ENCODE data around the gene DGAT2.

Gene DGAT2

DNA sequence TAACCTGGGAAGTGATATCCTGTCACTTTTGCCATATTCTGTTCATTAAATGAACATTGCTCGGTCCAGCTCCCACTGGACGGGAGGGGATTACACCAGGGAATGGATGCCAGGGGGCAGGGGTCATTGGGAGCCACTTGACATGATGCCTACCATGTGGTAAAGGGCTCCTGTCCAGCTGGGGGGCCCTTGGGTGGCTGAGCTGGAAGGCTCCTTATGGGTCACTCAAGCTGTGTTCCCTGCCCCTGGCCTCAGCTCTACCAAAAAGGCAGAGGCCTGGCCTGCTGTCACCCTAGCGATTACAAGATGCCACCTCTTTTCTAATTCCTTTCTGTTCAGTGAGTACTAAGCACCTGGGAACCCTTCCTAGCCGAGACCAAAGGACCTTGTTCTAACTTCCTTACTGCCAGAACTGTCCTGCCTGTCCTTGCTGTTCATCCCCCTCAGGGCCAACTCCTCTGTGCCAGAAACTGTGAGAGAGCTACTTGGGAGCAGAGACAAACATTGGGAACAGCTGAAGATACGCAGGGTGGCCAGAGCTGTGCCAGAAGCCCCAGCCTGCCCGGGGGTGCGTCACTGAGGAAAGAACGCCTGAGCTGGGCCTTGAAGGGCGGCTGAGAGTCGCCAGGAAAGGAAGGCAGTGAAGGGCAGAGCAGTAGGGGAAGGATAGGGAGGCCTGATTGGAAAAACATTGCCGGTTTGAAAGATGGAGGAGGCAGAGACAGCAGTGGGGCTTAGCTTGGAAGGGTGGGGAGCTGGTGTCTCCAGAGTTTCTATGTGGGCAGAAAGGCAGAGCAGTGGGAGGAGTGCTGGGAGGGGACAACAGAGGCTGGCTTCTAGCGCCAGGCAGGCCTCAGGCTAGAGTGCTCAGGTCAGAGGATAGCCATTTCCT lies 33.7 kb downstream of the DGAT2 start:
- no peak for ATAC-seq

- ATAC-seq = peak; percentile 75 to 78
Measured at GRCh38 chr11:75802913-75803820, 34.6 kb downstream of the DGAT2 start.

DNA sequence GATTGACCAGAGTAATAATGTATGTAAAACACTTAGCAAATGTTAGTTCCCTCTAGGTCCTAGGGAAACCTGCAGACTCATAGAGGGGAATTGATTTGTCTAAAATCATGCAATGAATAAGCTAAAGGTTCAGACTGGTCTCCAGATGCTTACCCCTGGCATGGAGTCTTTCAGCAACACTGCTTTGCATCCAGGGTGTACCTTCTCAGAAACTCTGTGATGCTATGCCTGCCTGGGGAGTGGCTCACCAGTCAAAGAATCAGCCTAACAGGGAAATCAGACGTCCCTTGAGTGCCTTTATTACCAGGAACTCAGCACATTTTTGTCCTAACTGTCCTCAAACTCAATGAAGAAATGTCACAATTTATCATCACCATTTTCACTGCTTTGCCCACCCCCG lies 40.5 kb downstream of the DGAT2 start:
- no peak for ATAC-seq

DNA sequence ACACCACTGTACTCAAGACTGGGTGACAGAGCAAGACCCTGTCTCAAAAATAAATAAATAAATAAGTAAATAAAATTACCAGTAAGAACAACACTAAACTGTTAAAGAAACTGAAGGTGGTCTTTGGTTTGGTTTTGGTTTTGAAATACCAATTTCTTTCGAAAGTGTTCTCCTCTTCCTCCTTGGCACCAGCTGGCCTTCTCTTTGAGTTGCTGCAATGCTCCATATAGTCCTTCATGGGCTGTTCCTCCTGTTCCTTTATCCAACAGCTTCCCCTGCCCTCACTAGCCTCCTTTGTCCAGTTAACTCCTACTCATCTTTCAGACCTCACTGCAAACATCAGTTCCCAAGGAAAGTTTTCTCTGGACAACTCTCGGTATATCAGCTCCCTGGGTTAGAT lies 41.4 kb downstream of the DGAT2 start:
- ATAC-seq = no peak

DNA sequence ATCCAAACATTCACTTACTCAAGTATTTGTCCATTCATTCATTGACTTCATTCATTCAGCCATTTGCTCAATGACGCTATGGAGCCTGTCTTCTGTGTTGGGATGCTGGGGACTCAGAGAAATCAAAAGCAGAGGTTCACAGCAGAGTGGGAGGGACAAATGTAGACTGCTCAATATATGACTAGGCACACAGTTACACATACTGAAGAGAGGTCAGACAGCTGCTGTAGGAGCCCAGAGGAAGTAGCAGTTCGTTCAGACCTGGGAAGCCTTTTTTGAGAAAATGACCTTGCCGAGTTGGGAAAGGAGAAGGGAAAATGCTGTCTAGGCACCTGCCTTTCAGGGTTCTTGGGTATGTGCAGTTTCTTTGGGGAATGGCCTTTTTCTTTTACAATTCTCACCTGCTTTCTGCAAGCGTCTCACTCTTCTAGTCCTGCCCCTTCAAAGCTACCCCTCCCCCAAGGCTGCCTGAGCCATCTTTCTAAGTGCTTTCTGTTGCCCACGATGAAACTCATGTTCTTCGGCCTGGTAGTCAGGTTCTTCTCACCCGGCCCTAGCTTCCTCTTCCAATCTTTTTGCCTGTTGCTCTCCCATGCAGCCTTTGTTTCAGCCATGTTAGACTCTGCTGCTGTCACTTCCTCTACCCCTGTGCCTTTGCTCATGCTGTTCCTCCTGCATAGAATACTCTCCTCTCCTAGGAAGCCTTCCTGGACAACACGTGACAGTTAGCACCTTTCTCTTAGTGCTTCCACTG lies 42.2 kb downstream of the DGAT2 start:
- no peak for ATAC-seq

DNA sequence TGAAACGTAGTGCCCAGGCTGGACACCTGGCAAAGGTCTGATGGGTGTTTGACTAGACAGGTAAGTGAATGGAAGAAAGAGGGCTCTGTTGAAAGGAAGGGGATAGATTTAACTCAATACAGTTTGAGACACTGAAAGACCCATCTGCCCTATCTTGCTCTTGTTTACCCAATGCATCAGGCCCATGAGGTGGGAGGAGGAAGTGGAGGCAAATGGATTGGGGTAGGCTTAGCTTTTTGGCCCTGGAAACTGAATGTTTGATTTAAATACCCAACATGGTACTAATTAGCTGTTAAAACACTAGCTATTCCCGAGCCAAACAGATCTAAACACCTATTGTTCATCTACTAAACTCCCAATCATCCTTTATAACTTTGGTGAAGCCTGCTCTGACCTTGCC lies 42.9 kb downstream of the DGAT2 start:
- ATAC-seq = no peak

- ATAC-seq = no peak
Measured at GRCh38 chr11:75812542-75813040, 44.0 kb downstream of the DGAT2 start.

DNA sequence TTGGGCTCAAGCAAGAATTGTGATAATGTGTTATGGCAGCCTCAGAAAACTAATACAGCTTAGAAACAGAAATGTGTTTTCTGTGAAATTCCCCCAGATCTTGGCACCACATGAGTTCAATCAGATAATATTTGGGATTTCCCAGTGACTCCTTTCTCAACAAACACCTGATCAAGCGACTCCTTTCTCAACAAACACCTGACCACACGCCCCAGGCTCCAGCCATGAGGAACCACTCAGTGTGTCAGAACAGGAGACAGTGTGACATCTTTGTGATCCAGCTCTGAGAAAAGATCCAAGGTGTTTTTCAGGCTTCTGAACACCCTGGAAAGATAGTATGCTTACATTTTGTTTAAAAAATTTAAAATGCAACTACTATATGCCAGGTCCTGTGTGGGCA lies 44.5 kb downstream of the DGAT2 start:
- no peak for ATAC-seq

- no peak for ATAC-seq
Measured at GRCh38 chr11:75813622-75814039, 45.1 kb downstream of the DGAT2 start.

DNA sequence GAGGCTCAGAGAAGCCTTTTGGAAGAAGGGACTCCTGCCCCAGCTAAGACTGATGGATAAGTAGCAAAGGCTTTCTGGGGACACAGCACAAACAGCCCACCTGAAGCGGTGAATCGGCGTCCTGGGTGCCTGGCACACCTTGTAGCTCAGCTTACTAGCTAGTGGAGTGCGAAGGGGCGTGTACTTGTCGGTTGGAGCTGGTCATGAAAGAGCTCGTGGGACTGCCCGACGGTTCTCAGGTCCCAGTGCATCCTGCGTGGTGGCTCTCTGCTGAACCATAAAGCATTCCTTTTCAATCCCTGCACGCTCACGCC lies 45.7 kb downstream of the DGAT2 start:
- peak; percentile 25 to 30 for ATAC-seq

DNA sequence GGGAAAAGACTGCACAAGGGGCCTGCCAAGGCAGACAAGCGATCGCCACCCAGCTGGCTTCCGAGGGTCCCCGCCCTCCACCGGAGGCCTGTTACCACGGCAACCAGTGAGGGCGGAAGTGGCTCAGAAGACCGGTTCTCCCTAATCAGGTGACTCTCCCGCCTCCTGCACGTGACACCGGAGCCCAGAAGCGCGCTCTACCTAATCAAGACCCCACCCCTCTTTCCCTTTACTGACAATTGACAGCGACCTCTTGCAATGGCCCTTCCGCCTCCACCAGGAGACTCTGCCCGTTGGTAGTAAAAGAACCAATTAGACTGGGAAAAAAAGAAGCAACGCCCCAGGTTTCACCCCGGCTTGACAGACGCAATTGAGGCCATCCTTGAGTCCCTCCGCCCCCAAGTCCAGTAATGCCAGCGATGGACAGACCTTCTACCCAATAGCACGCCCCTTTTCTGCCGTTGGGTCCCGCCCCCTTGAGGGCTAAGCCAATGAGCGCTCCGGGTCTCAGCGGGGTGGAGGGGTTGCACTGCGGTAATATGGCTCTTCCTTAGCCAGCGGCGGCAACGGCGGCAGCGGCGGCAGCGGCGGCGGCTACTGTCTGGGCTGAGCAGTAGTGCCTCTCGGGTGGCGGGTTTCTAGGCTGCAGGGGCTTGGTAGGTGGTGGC lies 46.2 kb downstream of the DGAT2 start, which contains the start of gene UVRAG:
TSS of gene UVRAG (plus strand) at position 534 of the 668 bp plus-strand sequence. CDS start 198 bp downstream, outside the sequence.
- peak; percentile 92 to 93 for ATAC-seq

DNA sequence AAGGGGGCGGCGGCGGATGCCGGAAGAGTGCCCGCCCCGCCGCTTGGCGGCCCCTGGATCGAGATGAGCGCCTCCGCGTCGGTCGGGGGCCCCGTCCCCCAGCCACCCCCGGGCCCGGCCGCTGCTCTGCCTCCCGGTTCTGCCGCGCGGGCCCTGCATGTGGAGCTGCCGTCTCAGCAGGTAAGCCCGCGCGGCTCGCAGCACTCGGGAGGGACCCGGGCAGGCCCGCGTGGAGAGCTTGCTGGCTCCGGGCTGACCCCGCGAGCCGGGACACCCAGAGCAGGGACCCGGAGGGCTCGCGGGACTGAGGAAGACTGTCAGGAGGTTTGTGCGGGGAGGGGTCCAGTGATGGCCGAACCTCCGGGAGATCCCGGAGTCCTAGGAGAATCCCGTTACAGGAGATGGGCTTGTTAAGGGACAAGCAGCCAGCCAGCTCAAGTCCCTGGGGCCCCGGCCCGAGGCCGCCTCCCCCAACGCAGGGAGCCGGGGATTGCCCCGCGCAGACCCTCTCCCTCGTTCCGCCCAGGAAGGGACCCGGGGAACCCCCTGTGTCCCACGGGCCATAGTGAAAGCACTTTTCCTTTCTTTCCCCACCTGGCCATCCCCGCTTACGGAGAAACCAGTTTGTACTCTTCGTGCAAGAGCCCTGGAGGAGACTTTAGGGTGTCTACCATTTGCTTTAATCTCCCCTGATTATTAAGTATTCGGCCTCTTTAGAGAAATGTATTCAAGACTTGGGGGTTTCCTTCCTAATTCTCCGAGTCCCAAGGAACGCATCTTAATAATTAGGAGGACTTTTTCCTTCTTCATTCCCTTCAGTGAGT lies 47.0 kb downstream of the DGAT2 start:
- peak; percentile 19 to 25 for ATAC-seq

DNA sequence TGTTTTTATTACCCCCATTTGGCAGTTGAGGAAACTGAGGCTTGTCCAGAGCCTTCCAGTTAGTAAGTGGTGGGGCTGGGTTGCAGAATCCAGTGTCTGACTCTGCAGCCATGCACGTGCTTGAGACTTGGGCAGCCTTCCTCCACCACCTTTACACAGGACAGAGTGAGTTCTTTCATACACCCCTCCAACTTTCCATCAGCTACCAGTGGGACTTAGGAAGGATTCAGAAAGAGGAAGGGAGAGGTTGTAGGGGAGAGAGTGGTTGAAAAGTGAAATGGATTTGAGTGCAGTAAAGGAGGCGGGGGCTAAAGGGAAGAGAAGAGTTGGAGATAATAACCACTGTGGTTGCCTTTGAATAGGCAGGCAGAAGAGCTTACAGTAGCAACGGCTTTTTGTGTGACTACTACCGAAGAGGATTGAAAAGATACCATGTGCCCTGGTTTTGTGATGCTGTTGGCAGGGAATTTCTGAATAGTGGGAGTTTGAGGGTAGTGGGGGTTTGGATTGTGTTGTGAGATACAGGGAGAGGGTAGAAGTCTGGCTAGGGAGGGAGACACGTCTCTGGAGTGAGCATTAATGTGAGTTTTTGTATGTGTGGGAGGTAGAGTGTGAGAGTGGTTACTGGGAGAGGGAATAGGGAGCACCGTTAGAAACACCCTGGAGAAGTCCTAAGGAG lies 48.1 kb downstream of the DGAT2 start:
- ATAC-seq = no peak

GRCh38 chr11:75820645-75821044 lies 52.1 kb downstream of the DGAT2 start:
- no peak for ATAC-seq

- ATAC-seq = no peak
Measured at GRCh38 chr11:75821202-75821601, 52.6 kb downstream of the DGAT2 start.

- ATAC-seq = no peak
Measured at GRCh38 chr11:75822541-75822940, 54.0 kb downstream of the DGAT2 start.

DNA sequence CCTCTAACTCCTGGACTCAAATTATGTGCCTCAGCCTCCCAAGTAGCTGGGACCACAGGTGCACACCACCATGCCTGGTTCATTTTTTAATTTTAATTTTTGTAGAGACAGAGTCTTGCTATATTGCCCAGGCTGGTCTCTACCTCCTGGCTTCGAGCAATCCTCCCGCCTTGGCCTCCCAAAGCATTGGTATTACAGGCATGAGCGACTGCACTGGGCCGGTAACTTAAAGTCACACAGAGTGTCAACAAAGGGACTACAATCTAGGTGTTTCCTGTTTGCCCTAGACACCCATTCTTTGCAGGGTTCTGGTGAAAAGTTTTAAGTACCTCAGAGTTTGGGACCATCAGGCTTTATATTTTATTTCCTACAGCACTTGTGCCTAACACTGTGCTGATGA lies 54.8 kb downstream of the DGAT2 start:
- no peak for ATAC-seq

DNA sequence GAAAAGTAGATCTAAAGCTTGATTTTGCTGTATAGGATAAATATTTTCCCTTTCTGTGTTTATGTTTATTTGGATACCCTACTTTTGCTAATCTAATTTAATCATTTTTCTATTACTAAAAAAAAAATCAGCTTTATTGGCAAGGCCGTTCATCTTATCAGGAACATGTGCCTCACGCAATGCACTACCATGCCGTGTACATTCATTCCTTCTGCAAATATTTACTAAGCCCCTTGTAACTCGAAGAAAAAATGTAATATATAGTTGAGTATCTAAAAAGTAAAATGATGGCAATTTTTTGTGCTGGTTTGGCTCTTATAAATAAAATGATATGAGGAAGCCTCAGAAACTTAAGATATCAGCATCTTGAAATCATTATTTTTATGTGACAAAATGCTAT lies 55.4 kb downstream of the DGAT2 start:
- ATAC-seq = no peak

DNA sequence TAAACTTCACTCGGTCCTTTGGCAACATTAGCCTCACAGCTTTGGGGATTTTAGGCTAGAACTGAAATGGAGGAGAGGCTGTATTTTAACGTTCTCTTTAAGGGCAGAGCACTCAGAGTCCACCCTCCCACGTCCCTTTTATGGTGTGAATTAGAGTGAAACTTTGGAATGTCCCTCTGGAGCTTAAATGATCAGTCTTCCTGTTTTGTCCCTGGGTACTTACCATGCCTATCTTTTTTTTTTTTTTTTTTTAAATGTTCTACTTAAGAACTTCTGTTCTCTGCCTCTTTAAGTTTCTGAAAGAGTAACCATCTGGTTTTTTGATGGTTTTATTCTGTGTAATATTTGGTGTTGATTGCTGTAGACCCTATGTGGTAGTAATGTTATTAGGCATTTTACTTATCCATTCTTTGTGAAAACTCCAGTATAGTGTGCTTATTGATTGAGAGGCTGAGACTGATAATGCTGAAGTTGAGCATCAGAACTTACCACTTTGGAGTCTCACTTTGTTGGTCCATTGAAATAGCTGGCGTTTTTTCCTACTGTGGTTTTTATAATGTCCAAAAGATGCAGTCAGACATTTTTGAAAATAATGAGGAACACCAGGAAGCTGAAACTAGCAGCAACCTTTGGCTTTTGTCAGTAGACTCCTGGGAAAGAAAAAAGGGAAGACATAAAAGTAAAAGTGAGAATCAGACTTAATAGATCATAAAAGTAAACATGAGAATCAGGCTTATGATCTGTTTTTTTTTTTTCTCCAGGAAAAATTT lies 58.1 kb downstream of the DGAT2 start:
- ATAC-seq = no peak

DNA sequence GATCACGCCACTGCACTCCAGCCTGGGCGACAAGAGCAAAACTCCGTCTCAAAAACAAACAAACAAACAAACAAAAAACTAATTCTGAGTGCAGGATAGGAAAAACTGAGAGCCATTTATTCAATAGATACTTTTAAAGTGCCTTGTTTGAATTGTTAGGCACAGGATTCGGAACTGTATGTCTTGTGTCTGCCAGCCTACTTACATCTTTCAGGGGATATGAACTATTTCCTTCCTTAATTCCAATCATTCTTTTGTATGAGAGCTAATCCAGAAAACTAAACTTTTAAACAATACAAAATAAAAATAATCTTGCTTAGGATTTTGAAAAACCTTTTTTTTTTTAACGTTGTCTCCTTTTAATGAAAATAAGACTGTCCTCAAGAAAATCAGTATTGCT lies 59.0 kb downstream of the DGAT2 start:
- no peak for ATAC-seq
